Fibroblast of lung (primary cell): Measurements from ENCODE around the gene ADH4. TPM values are rescaled to one million over a fixed set of nuclear protein-coding genes. Genes with fewer than 3 reads are reported as not detected.
"Not testable (repeated sequence)": the region's sequence is repeated elsewhere in the genome, so short reads cannot be mapped to it uniquely, and the experiment has no call there.

ENCODE experiments used
- DNase-seq, 2 donors: peaks; one replicate each; pipeline versions ENCODE4 v3.0.0 to v3.0.0-alpha.2; 2010; ENCODE audit warnings: low read depth in 2 of 2
- H2AFZ ChIP-seq: 2 replicates; pipeline ENCODE4 v1.5.1; 2012; ENCODE audit warnings: low read length, control low read depth, inconsistent platforms
- H3K27ac ChIP-seq: 2 replicates; pipeline ENCODE4 v1.5.1; 2011; ENCODE audit warnings: low read length, control low read depth; ENCODE audit not compliant: insufficient read depth
- H3K27me3 ChIP-seq: 2 replicates; pipeline ENCODE4 v1.5.1; 2011; ENCODE audit warnings: mild to moderate bottlenecking, low read length; ENCODE audit not compliant: control insufficient read depth, insufficient read depth
- H3K36me3 ChIP-seq: 2 replicates; pipeline ENCODE4 v1.5.1; 2011; ENCODE audit warnings: low read length; ENCODE audit not compliant: control insufficient read depth, insufficient read depth
- H3K4me1 ChIP-seq: 2 replicates; pipeline ENCODE4 v1.5.1; 2011; ENCODE audit warnings: low read length; ENCODE audit not compliant: control insufficient read depth, insufficient read depth; ENCODE audit errors: extremely low read depth
- H3K4me2 ChIP-seq: 2 replicates; pipeline ENCODE4 v1.5.1; 2011; ENCODE audit warnings: low read length, control low read depth; ENCODE audit not compliant: insufficient read depth; ENCODE audit errors: extremely low read depth
- H3K4me3 ChIP-seq, 4 experiments: fragments of 200-600 bp in 1 of 4; sonication (generic) in 1 of 4; replicated peaks in 1 of 4; 2 replicates each; pipeline ENCODE4 v1.5.1; 2011 to 2016; ENCODE audit warnings: low read length in 4 of 4, low read depth in 3 of 4, mild to moderate bottlenecking in 3 of 4, control low read depth in 2 of 4, inconsistent platforms in 1 of 4, mixed read lengths in 1 of 4; ENCODE audit not compliant: insufficient read depth in 1 of 4; ENCODE audit errors: control extremely low read depth in 1 of 4
- H3K79me2 ChIP-seq: 2 replicates; pipeline ENCODE4 v1.5.1; 2012; ENCODE audit warnings: mild to moderate bottlenecking, low read length, inconsistent platforms; ENCODE audit not compliant: control insufficient read depth, insufficient read depth
- H3K9ac ChIP-seq: 2 replicates; pipeline ENCODE4 v1.5.1; 2011; ENCODE audit warnings: mild to moderate bottlenecking, low read length, control low read depth; ENCODE audit not compliant: insufficient read depth
- H3K9me3 ChIP-seq: 2 replicates; pipeline ENCODE4 v1.5.1; 2012; ENCODE audit warnings: low read depth, low read length; ENCODE audit not compliant: control insufficient read depth, insufficient read depth
- H4K20me1 ChIP-seq: 2 replicates; pipeline ENCODE4 v1.5.1; 2011; ENCODE audit warnings: low read length; ENCODE audit not compliant: control insufficient read depth, insufficient read depth; ENCODE audit errors: extremely low read depth
- EZH2 ChIP-seq: IDR thresholded peaks from 2 replicates; pipeline ENCODE4 v1.5.1; 2012; ENCODE audit warnings: low read length, control low read depth, mild to moderate bottlenecking; ENCODE audit errors: missing control alignments
- polyA plus RNA-seq, 2 donors: library from polyadenylated mRNA; depleted of rRNA in 1 of 2; stranded (reverse) in 1 of 2; unstranded in 1 of 2; fragments of >200 nt; gene quantifications; 2 replicates each; pipeline ENCODE4 v1.2.1, GENCODE V29; 2011 to 2012; ENCODE audit warnings: missing spikeins in 1 of 2
- total RNA-seq: library from RNA; depleted of rRNA; stranded (reverse); fragments of >200 nt; gene quantifications from 2 replicates; pipeline ENCODE4 v1.2.1, GENCODE V29; 2014
- TF ChIP-seq, protein P1 (sequence below), 2 donors: IDR thresholded peaks in 1 of 2; conservative IDR thresholded peaks in 1 of 2; 1 replicate in 1 of 2; 2 replicates in 1 of 2; pipeline ENCODE4 v1.5.1; 2011 to 2012; ENCODE audit warnings: low read length in 2 of 2, control low read depth in 1 of 2, inconsistent platforms in 1 of 2, low read depth in 1 of 2, mild to moderate bottlenecking in 1 of 2

The ADH4 gene
- total and polyA plus RNA-seq, 2 donors (not counting 1 experiment from before 2014, with no cell fraction given) = 0.03 TPM; not detected in 1

DNA sequence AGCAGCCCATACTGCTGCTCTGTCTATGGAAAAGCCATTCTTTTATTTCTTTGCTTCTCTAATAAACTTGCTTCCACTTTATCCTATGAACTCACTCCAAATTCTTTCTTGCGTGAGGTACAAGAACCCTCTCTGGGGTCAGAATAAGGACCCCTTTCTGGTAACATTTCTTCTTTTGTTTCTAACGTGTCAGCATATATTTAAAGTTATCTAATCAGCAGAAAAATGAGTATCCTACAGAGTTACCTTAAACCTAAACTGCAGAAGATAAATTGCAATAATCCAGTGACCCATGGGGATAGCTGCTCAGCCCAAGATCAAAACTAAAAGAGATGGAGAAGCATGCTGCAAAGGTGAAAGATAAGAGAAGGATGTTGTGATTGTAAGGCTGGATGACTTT, 59.5 kb downstream of the ADH4 start:
- Histone ChIP-seq H3K27me3 (no peaks in the 10 kb centered on the region), H3K4me3 (peak overlapping the region in 1 of 4 experiments; percentile 2), H4K20me1 (no peaks in the 10 kb centered on the region), H3K27ac (no peak overlapping the region), H3K36me3 (peaks cover 8% of the 10 kb centered on the region), H3K9ac (no peak overlapping the region), H3K4me2 (no peak overlapping the region), H3K9me3 (no peaks in the 10 kb centered on the region), H3K4me1 (no peaks in the 10 kb centered on the region), H2AFZ (no peak overlapping the region), H3K79me2 (peaks cover 66% of the 10 kb centered on the region)
- no peak for DNase-seq
- no peak for TF ChIP-seq EZH2
- TF ChIP-seq, protein P1, sequence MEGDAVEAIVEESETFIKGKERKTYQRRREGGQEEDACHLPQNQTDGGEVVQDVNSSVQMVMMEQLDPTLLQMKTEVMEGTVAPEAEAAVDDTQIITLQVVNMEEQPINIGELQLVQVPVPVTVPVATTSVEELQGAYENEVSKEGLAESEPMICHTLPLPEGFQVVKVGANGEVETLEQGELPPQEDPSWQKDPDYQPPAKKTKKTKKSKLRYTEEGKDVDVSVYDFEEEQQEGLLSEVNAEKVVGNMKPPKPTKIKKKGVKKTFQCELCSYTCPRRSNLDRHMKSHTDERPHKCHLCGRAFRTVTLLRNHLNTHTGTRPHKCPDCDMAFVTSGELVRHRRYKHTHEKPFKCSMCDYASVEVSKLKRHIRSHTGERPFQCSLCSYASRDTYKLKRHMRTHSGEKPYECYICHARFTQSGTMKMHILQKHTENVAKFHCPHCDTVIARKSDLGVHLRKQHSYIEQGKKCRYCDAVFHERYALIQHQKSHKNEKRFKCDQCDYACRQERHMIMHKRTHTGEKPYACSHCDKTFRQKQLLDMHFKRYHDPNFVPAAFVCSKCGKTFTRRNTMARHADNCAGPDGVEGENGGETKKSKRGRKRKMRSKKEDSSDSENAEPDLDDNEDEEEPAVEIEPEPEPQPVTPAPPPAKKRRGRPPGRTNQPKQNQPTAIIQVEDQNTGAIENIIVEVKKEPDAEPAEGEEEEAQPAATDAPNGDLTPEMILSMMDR (conservative IDR thresholded peaks at IDR 0.05 in 1 of 2, IDR thresholded peaks at IDR 0.05 in 1 of 2; ENCODE audit: low read depth in 1 of 2, low read length in 2 of 2) = no peak

- no peaks in the 10 kb centered on the region for H3K27me3 ChIP-seq
- no peaks in the 10 kb centered on the region for H3K4me1 ChIP-seq
- H2AFZ ChIP-seq = no peak overlapping the region
- H3K9me3 ChIP-seq = no peaks in the 10 kb centered on the region
- no peak overlapping the region for H3K9ac ChIP-seq
- no peak for TF ChIP-seq EZH2
- TF ChIP-seq, protein P1 (conservative IDR thresholded peaks at IDR 0.05 in 1 of 2, IDR thresholded peaks at IDR 0.05 in 1 of 2; ENCODE audit: low read depth in 1 of 2, low read length in 2 of 2) = no peak
- H3K27ac ChIP-seq = no peak overlapping the region
- no peaks in the 10 kb centered on the region for H4K20me1 ChIP-seq
- DNase-seq = no peak
- H3K4me2 ChIP-seq = no peak overlapping the region
- peaks cover 11% of the 10 kb centered on the region for H3K36me3 ChIP-seq
- H3K79me2 ChIP-seq = peaks cover 51% of the 10 kb centered on the region
- H3K4me3 ChIP-seq = no peak overlapping the region
These were observed 61.9 kb downstream of the ADH4 start for GRCh38 chr4:99082192-99082591.

- not testable (repeated sequence) for DNase-seq, H2AFZ ChIP-seq, H3K27me3 ChIP-seq, H4K20me1 ChIP-seq, H3K4me2 ChIP-seq, H3K9me3 ChIP-seq, H3K4me3 ChIP-seq, H3K27ac ChIP-seq, H3K4me1 ChIP-seq, H3K9ac ChIP-seq
- peaks cover 18% of the 10 kb centered on the region for H3K36me3 ChIP-seq
- H3K79me2 ChIP-seq = peaks cover 39% of the 10 kb centered on the region
These were observed 63.2 kb downstream of the ADH4 start for GRCh38 chr4:99080869-99081268.
